HG03064 (cell line): Measurements from ENCODE around the gene NID1.
"Not testable (repeated sequence)": the region's sequence is repeated elsewhere in the genome, so short reads cannot be mapped to it uniquely, and the experiment has no call there.

ENCODE experiments used
- ATAC-seq: cut with Tn5 transposase; IDR thresholded peaks from one replicate; pipeline ENCODE4 v1.9.1; 2021; ENCODE audit warnings: low read depth; ENCODE audit not compliant: unreplicated experiment

Gene NID1

GRCh38 chr1:236035681-236036101 is 29.2 kb downstream of the NID1 start:
- ATAC-seq: no peak

DNA sequence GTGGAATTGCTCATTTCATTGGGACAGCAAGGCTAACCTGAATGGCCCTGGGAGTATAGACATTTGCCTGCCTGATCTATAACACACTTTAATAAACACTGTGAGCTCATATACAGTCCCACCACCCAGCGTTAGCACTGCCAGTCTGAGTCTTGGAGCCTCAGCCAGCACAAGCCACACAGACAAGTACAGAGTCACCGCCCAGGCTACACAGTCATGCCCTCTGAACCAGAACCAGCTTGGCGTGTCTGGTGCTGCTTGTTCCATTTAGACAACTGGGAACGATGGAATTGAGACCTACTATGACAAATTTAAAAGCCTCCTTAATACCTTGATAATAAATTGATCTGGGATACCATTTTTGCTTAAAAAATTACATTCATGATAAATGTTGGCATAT is 31.6 kb downstream of the NID1 start:
- no peak for ATAC-seq

DNA sequence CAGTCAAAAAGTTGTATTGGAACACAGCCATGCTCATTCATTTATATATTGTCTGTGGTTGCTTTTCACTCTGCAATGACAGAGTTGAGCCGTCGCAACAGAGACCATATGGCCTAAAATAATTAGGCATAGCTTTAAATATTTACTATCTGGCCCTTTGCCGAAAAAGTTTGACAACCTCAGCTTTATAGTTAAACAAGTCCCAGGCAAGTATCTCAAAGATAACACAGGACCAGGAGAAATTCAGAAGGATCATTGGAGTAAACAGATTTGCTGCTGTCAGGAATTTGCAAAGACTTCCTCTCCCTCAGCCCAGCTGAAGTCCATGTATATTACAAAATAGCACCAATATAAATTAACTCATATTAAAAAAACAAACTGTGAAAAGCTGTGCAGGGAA is 34.4 kb downstream of the NID1 start:
- no peak for ATAC-seq

GRCh38 chr1:236029428-236029940 is 35.4 kb downstream of the NID1 start:
- ATAC-seq: no peak

DNA sequence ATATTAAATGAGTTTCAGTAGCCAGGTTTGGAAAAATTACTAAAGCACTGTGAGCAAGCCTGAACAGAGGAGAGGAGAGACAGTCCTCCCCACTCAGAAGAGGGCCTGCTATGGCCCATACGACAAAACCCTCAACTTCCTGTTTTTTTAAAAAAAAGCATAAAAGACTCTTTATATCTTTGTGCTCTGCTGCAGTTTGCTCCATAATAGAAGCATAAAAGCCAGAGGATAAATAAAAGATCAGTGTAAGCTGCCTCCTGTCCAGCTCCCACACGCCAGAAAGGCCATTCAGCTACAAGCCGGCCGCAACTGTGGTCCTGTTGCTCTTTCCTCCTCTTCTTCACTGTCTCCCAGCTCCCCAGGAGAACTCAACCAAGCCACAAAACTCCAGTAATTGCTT is 37.8 kb downstream of the NID1 start:
- ATAC-seq: no peak

GRCh38 chr1:236025836-236026235 is 39.1 kb downstream of the NID1 start:
- no peak for ATAC-seq

DNA sequence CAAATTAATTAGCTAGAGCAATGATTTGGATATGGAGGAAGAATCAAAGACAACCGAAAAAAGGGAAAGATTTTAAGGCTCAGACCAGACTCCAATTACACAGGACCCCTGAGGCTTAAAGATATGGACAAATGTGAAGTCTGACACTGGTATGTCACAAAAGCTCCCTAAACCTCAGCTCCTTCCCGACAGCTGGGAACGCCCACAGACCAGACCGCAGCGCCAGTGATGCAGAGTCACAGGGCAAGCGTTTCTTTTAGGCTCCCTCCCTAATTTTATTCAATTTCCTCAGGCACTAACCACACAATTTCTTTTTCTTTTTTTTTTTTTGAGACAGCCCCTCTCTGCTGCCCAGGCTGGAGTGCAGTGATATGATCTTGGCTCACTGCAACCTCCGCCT is 40.2 kb downstream of the NID1 start:
- ATAC-seq: no peak

DNA sequence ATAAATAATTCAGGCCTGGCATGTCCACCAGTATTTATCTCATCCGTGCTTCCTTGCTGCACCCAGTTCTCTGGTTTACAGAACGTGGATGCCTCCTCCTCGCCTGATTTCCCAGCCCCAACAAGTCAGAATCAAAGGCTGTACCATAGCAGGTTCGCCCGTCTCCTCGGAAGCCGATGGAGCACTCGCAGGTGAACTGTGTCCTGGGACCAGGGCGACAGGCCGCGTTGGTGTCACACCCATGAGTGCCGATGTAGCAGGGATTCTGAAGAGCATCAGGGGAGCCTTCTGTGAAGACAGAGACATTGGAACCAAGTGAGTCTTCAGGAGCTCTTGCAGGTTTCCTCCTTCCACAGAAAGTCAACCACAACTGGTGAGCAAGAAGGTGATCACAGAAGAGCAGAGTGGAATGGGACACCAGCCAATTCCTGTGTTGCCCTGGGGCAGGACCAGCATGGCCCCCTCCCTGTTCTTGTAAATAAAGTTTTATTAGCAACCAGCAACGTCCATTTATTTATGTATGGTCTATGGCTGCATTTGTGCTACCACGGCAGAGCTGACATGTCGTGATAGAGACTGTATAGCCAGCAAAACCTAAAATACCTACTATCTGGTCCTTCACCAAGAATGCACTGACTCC is 40.8 kb downstream of the NID1 start:
- ATAC-seq: no peak

DNA sequence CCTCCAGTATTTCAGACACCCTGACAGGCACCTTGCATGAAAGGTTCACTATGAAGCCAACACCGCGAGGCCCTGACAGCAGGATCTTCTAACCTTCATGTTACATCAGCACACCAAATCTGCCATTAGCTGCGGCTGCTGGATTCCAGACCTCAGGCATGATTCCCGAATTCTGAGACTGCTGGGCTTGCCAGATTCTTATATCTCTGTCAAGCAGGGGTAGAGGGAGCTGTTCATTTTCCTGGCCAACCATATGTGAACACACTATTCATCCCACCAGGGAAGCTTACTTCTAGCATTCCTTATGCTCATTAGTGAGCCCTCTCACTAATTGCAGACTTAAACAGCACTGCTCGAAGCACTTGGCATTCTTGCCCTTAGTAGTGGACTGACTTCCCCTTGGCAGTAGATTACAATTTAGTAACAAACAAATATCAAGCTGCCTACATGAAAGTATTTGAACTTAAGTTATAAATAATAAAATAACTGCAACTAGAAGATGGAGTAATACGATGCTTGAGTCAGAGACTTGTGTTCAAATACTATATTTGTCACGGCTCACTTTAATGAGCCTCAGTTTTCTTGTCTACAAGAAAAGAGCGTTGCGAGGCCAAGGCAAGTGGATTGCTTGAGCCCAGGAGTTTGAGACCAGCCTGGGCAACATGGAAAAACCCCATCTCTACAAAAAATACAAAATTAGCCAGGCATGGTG is 43.3 kb downstream of the NID1 start:
- no peak for ATAC-seq

DNA sequence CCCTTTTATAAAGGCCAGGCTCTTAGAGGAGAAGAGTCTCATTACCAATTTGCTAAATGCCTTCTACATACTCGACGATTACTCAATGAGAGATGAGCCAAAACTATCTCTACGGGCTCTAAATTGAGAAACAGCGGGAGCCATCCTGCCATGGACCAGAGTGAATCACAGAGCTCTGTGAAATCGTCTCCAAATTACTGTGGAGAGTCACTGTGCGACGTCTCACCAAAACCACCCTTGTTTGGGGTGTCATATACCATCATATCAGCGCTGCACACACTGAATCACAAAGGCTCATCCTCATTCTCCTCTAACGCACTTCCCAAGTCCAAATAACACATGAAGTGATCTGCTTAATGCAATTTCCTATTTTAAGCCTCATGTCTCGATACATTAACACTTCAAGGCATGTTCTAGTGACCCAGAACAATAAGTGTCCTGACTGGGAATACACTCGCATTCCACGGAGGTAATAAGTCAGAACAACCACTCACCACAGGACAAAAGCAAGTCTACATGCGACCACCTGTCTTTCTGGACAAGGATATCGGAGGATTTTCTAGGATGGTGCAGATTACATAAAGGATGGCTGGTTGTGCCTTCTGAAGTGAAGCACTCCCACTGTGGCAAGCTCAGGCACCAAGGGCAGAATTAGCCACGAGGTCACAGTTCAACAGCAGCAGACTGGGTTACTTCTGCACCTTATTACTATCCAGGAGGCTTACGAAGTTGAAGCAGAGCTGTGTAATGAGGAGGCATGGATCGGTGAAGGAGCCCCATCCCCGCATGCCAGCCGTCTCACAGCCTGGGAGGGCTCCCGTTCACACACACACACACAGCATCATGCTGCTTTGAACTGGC is 44.3 kb downstream of the NID1 start:
- ATAC-seq: no peak

GRCh38 chr1:236018885-236019453 is 45.9 kb downstream of the NID1 start:
- no peak for ATAC-seq

DNA sequence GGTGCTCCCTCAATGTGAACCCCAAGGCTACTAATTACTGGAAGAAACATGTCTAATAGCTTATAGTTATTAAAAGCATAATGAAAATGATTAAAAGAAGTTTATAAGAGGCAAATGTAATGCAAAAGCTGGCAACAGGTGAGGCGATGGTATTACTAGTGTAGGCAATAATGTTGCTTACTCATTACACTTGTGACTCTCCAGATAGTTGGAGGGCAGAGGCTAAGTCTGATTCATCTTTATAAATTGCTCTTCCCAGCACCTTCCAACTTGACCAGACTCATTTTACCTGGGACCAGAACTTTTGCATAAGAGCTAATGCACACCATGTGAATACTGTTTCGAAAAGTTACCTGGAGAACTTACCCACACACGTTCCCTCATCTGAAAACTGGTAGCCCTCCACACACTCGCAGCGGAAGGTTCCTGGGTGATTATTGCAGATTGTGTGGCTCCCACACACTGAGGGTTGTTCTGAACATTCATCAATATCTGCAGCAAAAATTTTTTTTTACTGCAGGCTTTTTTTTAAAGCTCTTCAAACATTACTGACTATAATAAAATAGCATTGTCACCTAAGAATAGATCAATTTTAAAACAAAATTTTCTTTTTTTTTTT is 48.0 kb downstream of the NID1 start:
- no peak for ATAC-seq

GRCh38 chr1:236016083-236016482 is 48.8 kb downstream of the NID1 start:
- no peak for ATAC-seq

- ATAC-seq: no peak
Measured at GRCh38 chr1:236015539-236015938, 49.4 kb downstream of the NID1 start.

DNA sequence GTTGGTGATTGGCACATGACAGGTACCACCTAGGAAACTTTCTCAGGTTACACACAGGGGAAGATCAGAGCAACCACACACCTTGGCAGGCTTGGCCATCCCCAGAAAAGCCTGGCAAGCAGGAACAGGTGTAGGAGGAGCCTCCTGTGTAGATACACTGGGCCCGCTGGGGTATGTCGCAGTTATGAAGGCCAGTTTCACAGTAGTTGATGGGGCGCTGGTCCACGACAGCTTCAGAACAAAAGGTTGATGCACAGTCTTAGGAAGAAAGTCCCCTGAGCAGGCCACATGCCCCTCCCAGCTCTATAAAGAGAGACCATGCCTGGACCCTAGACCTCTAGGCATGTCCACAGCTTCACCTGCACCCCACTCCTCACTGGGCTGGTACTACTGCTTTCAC is 51.6 kb downstream of the NID1 start:
- ATAC-seq: no peak

DNA sequence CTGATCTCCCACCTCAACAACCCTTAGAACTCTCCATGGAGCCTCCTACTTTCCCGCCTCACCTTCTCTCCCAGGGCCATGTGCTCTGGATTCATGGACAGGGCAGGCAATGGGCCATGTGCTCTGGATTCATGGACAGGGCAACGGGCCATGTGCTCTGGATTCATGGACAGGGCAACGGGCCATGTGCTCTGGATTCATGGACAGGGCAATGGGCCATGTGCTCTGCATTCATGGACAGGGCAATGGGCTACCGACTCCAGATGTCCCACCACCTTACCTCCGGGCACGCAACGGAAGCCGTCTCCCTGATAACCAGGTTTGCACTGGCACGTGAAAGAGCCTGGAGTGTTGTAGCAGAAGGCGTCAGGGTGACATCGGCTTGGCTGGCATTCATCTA is 53.2 kb downstream of the NID1 start:
- no peak for ATAC-seq

GRCh38 chr1:236010443-236010842 is 54.4 kb downstream of the NID1 start:
- ATAC-seq: no peak

GRCh38 chr1:236009857-236010256 is 55.0 kb downstream of the NID1 start:
- ATAC-seq: no peak

DNA sequence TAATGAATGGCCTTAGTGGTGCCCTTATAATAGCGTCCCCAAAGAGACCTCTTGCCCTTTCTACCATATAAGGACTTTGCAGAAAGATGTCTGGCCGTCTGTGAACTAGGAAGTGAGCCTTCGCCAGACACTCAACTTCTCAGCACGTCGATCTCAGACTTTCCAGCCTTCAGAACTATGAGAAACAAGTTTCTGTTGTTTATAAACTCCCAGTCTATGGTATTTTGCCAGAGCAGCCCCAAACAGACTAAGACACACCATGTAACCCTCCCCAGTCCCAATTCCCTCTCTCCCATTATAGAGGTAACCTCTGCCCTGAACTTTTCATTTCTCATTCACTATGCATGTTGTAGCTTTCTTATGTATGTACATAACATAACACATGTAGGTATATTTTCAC is 55.7 kb downstream of the NID1 start:
- ATAC-seq: no peak

GRCh38 chr1:236007781-236008180 is 57.1 kb downstream of the NID1 start:
- no peak for ATAC-seq

GRCh38 chr1:236003058-236003457 is 61.8 kb downstream of the NID1 start:
- not testable (repeated sequence) for ATAC-seq
